HG02870 (cell line): ENCODE data around the gene HSPB1.
A peak's percentile ranks its signal among the peaks of the same experiment; 100 is the strongest.
"Not testable (repeated sequence)": the region's sequence is repeated elsewhere in the genome, so short reads cannot be mapped to it uniquely, and the experiment has no call there.

ENCODE experiments used
- ATAC-seq: cut with Tn5 transposase; IDR thresholded peaks from one replicate; pipeline ENCODE4 v1.9.1; 2021; ENCODE audit warnings: mild to moderate bottlenecking, moderate library complexity; ENCODE audit not compliant: unreplicated experiment

Gene HSPB1

GRCh38 chr7:76302347-76303201 is at the start of gene HSPB1:
TSS of gene HSPB1 (plus strand) at chr7:76302673. CDS start at chr7:76302713, 40 bp downstream.
- no peak for ATAC-seq

- ATAC-seq: no peak
Observed at GRCh38 chr7:76254781-76255180, 47.7 kb upstream of the HSPB1 start.

- no peak for ATAC-seq
Observed at GRCh38 chr7:76257973-76258372, 44.5 kb upstream of the HSPB1 start.

- ATAC-seq: no peak
Observed at GRCh38 chr7:76259124-76260093, 43.1 kb upstream of the HSPB1 start.

- ATAC-seq: no peak
Observed at GRCh38 chr7:76260171-76260703, 42.2 kb upstream of the HSPB1 start.

GRCh38 chr7:76261329-76261728 is 41.1 kb upstream of the HSPB1 start:
- no peak for ATAC-seq

- no peak for ATAC-seq
Observed at GRCh38 chr7:76261931-76262330, 40.5 kb upstream of the HSPB1 start.

GRCh38 chr7:76262683-76263402 is 39.6 kb upstream of the HSPB1 start:
- peak; percentile 50 for ATAC-seq

GRCh38 chr7:76265299-76265698 is 37.2 kb upstream of the HSPB1 start:
- ATAC-seq: no peak

- no peak for ATAC-seq
Observed at GRCh38 chr7:76267107-76267893, 35.2 kb upstream of the HSPB1 start.

- no peak for ATAC-seq
Observed at GRCh38 chr7:76267894-76268183, 34.6 kb upstream of the HSPB1 start.

GRCh38 chr7:76268376-76268775 is 34.1 kb upstream of the HSPB1 start:
- ATAC-seq: no peak

- ATAC-seq: no peak
Observed at GRCh38 chr7:76269895-76270294, 32.6 kb upstream of the HSPB1 start.

- ATAC-seq: not testable (repeated sequence)
Observed at GRCh38 chr7:76271384-76271783, 31.1 kb upstream of the HSPB1 start.

- no peak for ATAC-seq
Observed at GRCh38 chr7:76272142-76272541, 30.3 kb upstream of the HSPB1 start.

GRCh38 chr7:76272851-76273497 is 29.5 kb upstream of the HSPB1 start:
- no peak for ATAC-seq

GRCh38 chr7:76273503-76273902 is 29.0 kb upstream of the HSPB1 start:
- no peak for ATAC-seq

- no peak for ATAC-seq
Observed at GRCh38 chr7:76278540-76278939, 23.9 kb upstream of the HSPB1 start.

- ATAC-seq: no peak
Observed at GRCh38 chr7:76280408-76280807, 22.1 kb upstream of the HSPB1 start.
